ENCODE results near the gene RAB3IL1.

Gene RAB3IL1

GRCh38 chr11:61926235-61926634, 8.9 kb upstream of the RAB3IL1 start:
- no peak for TF ChIP-seq CTCF (conservative IDR thresholded peaks at IDR 0.05; ENCODE audit: low read length)
- no peak overlapping the region for H3K4me3 ChIP-seq (ENCODE audit: low read length)
- no peak for DNase-seq (ENCODE audit: low read depth)

GRCh38 chr11:61925736-61926135, 8.4 kb upstream of the RAB3IL1 start:
- H3K4me3 ChIP-seq (ENCODE audit: low read length): no peak overlapping the region
- no peak for DNase-seq (ENCODE audit: low read depth)
- no peak for TF ChIP-seq CTCF (conservative IDR thresholded peaks at IDR 0.05; ENCODE audit: low read length)

GRCh38 chr11:61924064-61924455, 6.7 kb upstream of the RAB3IL1 start:
- no peak for DNase-seq (ENCODE audit: low read depth)

GRCh38 chr11:61923166-61924063, 6.0 kb upstream of the RAB3IL1 start:
- no peak for TF ChIP-seq CTCF (conservative IDR thresholded peaks at IDR 0.05; ENCODE audit: low read length)
- H3K4me3 ChIP-seq (ENCODE audit: low read length): no peak overlapping the region

More at GRCh38 chr11:61924064-61924455, 6.7 kb upstream of the RAB3IL1 start:
- TF ChIP-seq CTCF (conservative IDR thresholded peaks at IDR 0.05; ENCODE audit: low read length): no peak
- no peak overlapping the region for H3K4me3 ChIP-seq (ENCODE audit: low read length)

GRCh38 chr11:61922539-61922938, 5.2 kb upstream of the RAB3IL1 start:
- DNase-seq (ENCODE audit: low read depth): peak; percentile 84
- H3K4me3 ChIP-seq (ENCODE audit: low read length): no peak overlapping the region
- TF ChIP-seq CTCF (conservative IDR thresholded peaks at IDR 0.05; ENCODE audit: low read length): no peak

More at GRCh38 chr11:61923166-61924063, 6.0 kb upstream of the RAB3IL1 start:
- DNase-seq (ENCODE audit: low read depth): peak; percentile 72

- no peak overlapping the region for H3K4me3 ChIP-seq (ENCODE audit: low read length)
- DNase-seq (ENCODE audit: low read depth): no peak
- TF ChIP-seq CTCF (conservative IDR thresholded peaks at IDR 0.05; ENCODE audit: low read length): no peak
Measured at GRCh38 chr11:61921446-61921845, 4.1 kb upstream of the RAB3IL1 start.

Measured in AG10803 (cell line).